Tibial artery (tissue), 4 donors: ENCODE measurements around the gene MADD.

Source experiments
- DNase-seq, 2 donors: peaks; one replicate each; pipeline ENCODE4 v3.0.0-alpha.2; 2019
- H3K27ac ChIP-seq, 2 donors: fragments of 200-600 bp; sonication (generic) in 1 of 2; 1 replicate in 1 of 2; 2 replicates in 1 of 2; pipeline ENCODE4 v1.5.1; 2018 to 2019; ENCODE audit warnings: mild to moderate bottlenecking in 1 of 2
- H3K27me3 ChIP-seq, 2 donors: fragments of 200-600 bp; sonication (generic) in 1 of 2; one replicate each; pipeline versions ENCODE4 v1.5.1 to v1.6.0; 2016 to 2019
- H3K36me3 ChIP-seq, 3 donors: fragments of 200-600 bp; sonication (generic) in 2 of 3; one replicate each; pipeline ENCODE4 v1.5.1; 2016 to 2019; ENCODE audit warnings: mild to moderate bottlenecking in 2 of 3
- H3K4me1 ChIP-seq, 4 donors: fragments of 200-600 bp; sonication (generic) in 2 of 4; 1 replicate in 3 of 4; 2 replicates in 1 of 4; pipeline ENCODE4 v1.5.1; 2016 to 2019
- H3K4me3 ChIP-seq, 2 donors: fragments of 200-600 bp; sonication (generic) in 1 of 2; 1 replicate in 1 of 2; 2 replicates in 1 of 2; pipeline ENCODE4 v1.5.1; 2018 to 2019; ENCODE audit warnings: mild to moderate bottlenecking in 2 of 2
- H3K9me3 ChIP-seq, 3 donors: fragments of 200-600 bp; sonication (generic) in 1 of 3; one replicate each; pipeline ENCODE4 v1.5.1; 2016 to 2019
- CTCF ChIP-seq, 2 experiments: fragments of 200-600 bp in 1 of 2; fragments of 450-650 bp in 1 of 2; IDR thresholded peaks; one replicate each; pipeline ENCODE4 v1.5.1; 2017 to 2019; ENCODE audit warnings: antibody characterized with exemption in 2 of 2, mild to moderate bottlenecking in 1 of 2, moderate library complexity in 1 of 2
- intact Hi-C: fragments of 100-400 bp; cut with DNase I; formaldehyde crosslinking; loops from one replicate; pipeline ENCODE4 v1.15.0; 2023; ENCODE audit warnings: low total_unique reads

The MADD gene

GRCh38 chr11:47284151-47284550 lies 14.2 kb downstream of the MADD start:
- H3K27me3 ChIP-seq: no peaks in the 10 kb centered on the region
- no peaks in the 10 kb centered on the region for H3K9me3 ChIP-seq
- peaks cover 96 to 100% (median 96%) of the 10 kb centered on the region in 3 donors for H3K36me3 ChIP-seq
- H3K27ac ChIP-seq: no peak overlapping the region
- no peak for DNase-seq
- intact Hi-C loops: no loop called here
- no peak overlapping the region for H3K4me3 ChIP-seq
- H3K4me1 ChIP-seq: no peaks in the 10 kb centered on the region
- no peak for TF ChIP-seq CTCF (IDR thresholded peaks at IDR 0.05)

- peak in 1 of 2 donors; percentile 42 for DNase-seq
- Histone ChIP-seq H3K9me3 (no peaks in the 10 kb centered on the region), H3K4me3 (no peak overlapping the region), H3K27ac (no peak overlapping the region), H3K36me3 (peaks cover 98 to 100% (median 100%) of the 10 kb centered on the region in 3 donors), H3K27me3 (no peaks in the 10 kb centered on the region), H3K4me1 (no peaks in the 10 kb centered on the region)
- intact Hi-C loops: no loop called here
- no peak for TF ChIP-seq CTCF (IDR thresholded peaks at IDR 0.05)
These were observed 16.2 kb downstream of the MADD start for GRCh38 chr11:47285969-47286770.

- TF ChIP-seq CTCF (IDR thresholded peaks at IDR 0.05): no peak
- intact Hi-C loops: no loop called here
- Histone ChIP-seq H3K36me3 (peaks cover 98 to 100% (median 100%) of the 10 kb centered on the region in 3 donors), H3K27me3 (no peaks in the 10 kb centered on the region), H3K4me3 (no peak overlapping the region), H3K9me3 (no peaks in the 10 kb centered on the region), H3K4me1 (no peaks in the 10 kb centered on the region), H3K27ac (no peak overlapping the region)
- DNase-seq: peak in 1 of 2 donors; percentile 11
These were observed 18.1 kb downstream of the MADD start for GRCh38 chr11:47288066-47288465.

- Histone ChIP-seq H3K4me1 (no peaks in the 10 kb centered on the region), H3K36me3 (peaks cover 96 to 100% (median 99%) of the 10 kb centered on the region in 3 donors), H3K27ac (no peak overlapping the region), H3K4me3 (no peak overlapping the region), H3K9me3 (no peaks in the 10 kb centered on the region), H3K27me3 (no peaks in the 10 kb centered on the region)
- TF ChIP-seq CTCF (IDR thresholded peaks at IDR 0.05): no peak
- intact Hi-C loops: no loop called here
- DNase-seq: peak in 1 of 2 donors; percentile 41
These were observed 19.9 kb downstream of the MADD start for GRCh38 chr11:47289856-47290255.

- Histone ChIP-seq H3K36me3 (peaks cover 95 to 100% (median 97%) of the 10 kb centered on the region in 3 donors), H3K4me1 (no peaks in the 10 kb centered on the region), H3K27me3 (no peaks in the 10 kb centered on the region), H3K9me3 (peaks cover 0 to 20% (median 4%) of the 10 kb centered on the region in 3 donors), H3K27ac (no peak overlapping the region), H3K4me3 (no peak overlapping the region)
- intact Hi-C loops: no loop called here
- peak in 1 of 2 donors; percentile 15 for DNase-seq
- TF ChIP-seq CTCF (IDR thresholded peaks at IDR 0.05): no peak
These were observed 25.5 kb downstream of the MADD start for GRCh38 chr11:47295385-47295784.
